ENCODE results near the gene RAMAC. TPM values are rescaled to one million over a fixed set of nuclear protein-coding genes. Genes with fewer than 3 reads are reported as not detected.

RAMAC gene
- total and polyA plus RNA-seq, 8 donors: 1.2 to 84.0 (median 23.9) TPM

DNA sequence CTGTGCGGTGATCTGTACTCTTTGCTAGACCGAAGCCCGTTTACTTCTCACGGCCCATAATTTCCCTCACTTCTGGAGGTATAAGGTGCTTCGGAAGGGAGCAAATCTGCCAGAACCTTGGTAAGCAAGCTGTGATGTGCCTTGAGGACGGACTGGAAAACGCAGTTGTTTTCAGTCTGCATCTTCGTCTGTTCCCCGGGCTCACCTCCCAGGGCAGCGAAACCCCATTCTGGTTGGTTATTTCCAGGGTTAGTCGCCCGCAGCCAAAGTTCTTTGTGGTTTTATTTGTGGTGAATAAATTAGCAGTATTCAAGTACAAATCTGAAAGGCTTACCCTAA, 401 bp downstream of the RAMAC start:
- Histone ChIP-seq H3K4me1 (peaks cover 14 to 30% (median 24%) of the 10 kb centered on the region in 4 donors), H3K27ac (peak overlapping the region; percentile 66 to 87 (median 84)), H3K36me3 (peaks cover 12 to 32% (median 29%) of the 10 kb centered on the region in 4 donors), H3K9me3 (no peaks in the 10 kb centered on the region), H3K27me3 (no peaks in the 10 kb centered on the region), H3K4me3 (peak overlapping the region; percentile 75 to 92 (median 82))
- no peak for DNase-seq
- intact Hi-C loops (cut with DNase I; ENCODE audit: low total_unique reads): no loop called here
- no peak for TF ChIP-seq POLR2A (IDR thresholded peaks at IDR 0.05)
- TF ChIP-seq POLR2AphosphoS5 (IDR thresholded peaks at IDR 0.05): no peak
- TF ChIP-seq EP300 (IDR thresholded peaks at IDR 0.05): no peak
- TF ChIP-seq, protein P1, sequence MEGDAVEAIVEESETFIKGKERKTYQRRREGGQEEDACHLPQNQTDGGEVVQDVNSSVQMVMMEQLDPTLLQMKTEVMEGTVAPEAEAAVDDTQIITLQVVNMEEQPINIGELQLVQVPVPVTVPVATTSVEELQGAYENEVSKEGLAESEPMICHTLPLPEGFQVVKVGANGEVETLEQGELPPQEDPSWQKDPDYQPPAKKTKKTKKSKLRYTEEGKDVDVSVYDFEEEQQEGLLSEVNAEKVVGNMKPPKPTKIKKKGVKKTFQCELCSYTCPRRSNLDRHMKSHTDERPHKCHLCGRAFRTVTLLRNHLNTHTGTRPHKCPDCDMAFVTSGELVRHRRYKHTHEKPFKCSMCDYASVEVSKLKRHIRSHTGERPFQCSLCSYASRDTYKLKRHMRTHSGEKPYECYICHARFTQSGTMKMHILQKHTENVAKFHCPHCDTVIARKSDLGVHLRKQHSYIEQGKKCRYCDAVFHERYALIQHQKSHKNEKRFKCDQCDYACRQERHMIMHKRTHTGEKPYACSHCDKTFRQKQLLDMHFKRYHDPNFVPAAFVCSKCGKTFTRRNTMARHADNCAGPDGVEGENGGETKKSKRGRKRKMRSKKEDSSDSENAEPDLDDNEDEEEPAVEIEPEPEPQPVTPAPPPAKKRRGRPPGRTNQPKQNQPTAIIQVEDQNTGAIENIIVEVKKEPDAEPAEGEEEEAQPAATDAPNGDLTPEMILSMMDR (IDR thresholded peaks at IDR 0.05): no peak
- 0 to 1% (median 0%) methylated on average over 12 of the region's 12 CpGs for WGBS, 5 donors

DNA sequence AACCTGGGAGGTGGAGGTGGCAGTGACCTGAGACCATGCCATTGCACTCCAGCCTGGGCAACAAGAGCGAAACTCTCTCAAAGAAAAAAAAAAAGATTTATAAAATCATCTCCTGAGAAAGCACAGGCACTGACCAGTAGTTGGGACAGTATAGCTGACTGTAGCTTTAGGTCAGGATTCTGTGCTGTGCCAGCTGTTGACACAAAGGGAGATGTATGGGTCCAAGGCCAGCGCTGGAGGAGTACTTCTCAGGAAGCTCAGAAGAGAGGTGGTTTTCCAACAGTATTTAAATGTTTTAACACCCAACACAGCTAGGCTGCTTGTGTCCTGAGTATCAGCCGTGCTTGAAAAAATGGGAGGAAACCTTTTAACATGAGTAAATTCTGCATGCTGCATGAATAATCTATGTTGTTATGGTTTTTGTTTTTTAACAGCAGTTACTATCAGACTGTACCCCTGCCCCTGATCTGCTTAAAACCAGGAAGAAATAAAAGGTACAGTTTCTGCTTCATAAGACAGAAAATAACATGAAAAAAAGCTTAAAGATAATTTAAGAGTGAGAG, 6.5 kb downstream of the RAMAC start:
- Histone ChIP-seq H3K27ac (no peak overlapping the region), H3K9me3 (no peaks in the 10 kb centered on the region), H3K27me3 (no peaks in the 10 kb centered on the region), H3K4me1 (peaks cover 0 to 11% (median 6%) of the 10 kb centered on the region in 4 donors), H3K4me3 (no peak overlapping the region), H3K36me3 (peaks cover 17 to 38% (median 35%) of the 10 kb centered on the region in 4 donors)
- intact Hi-C loops (cut with DNase I; ENCODE audit: low total_unique reads): no loop called here
- no peak for DNase-seq
- 87 to 92% (median 90%) methylated on average over 3 of the region's 3 CpGs for WGBS, 5 donors
- TF ChIP-seq POLR2AphosphoS5 (IDR thresholded peaks at IDR 0.05) (no peak), EP300 (IDR thresholded peaks at IDR 0.05) (no peak), POLR2A (IDR thresholded peaks at IDR 0.05) (no peak)
- TF ChIP-seq, protein P1 (IDR thresholded peaks at IDR 0.05): no peak

DNA sequence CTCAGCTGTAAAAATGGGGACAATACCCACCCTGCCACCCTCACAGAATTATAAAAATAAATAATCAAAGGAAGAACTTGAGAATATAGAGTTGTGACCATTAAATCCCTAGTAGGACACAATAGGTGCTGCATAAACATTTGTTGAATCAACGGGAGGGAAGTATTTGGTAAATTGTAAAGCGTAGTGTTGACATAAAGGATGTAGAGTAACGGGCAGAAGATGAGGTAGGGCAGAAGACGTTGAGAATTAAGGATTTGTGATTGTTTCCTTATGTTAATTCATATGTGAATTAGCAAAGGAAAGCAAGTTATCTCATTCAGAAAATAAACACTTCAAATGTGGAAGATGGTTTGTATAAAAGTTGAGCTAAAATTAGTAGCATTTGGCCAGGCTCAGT, 7.1 kb downstream of the RAMAC start:
- H3K4me3 ChIP-seq: no peak overlapping the region
- H3K27ac ChIP-seq: no peak overlapping the region
- no peaks in the 10 kb centered on the region for H3K27me3 ChIP-seq
- peaks cover 0 to 5% (median 1%) of the 10 kb centered on the region in 4 donors for H3K4me1 ChIP-seq
- WGBS, 5 donors: 45 to 57% (median 56%) methylated on average over 4 of the region's 4 CpGs
- DNase-seq: no peak
- TF ChIP-seq, protein P1 (IDR thresholded peaks at IDR 0.05): no peak
- TF ChIP-seq POLR2AphosphoS5 (IDR thresholded peaks at IDR 0.05) (no peak), POLR2A (IDR thresholded peaks at IDR 0.05) (no peak)
- peaks cover 15 to 33% (median 33%) of the 10 kb centered on the region in 4 donors for H3K36me3 ChIP-seq
- no peaks in the 10 kb centered on the region for H3K9me3 ChIP-seq
- intact Hi-C loops (cut with DNase I; ENCODE audit: low total_unique reads): no loop called here

DNA sequence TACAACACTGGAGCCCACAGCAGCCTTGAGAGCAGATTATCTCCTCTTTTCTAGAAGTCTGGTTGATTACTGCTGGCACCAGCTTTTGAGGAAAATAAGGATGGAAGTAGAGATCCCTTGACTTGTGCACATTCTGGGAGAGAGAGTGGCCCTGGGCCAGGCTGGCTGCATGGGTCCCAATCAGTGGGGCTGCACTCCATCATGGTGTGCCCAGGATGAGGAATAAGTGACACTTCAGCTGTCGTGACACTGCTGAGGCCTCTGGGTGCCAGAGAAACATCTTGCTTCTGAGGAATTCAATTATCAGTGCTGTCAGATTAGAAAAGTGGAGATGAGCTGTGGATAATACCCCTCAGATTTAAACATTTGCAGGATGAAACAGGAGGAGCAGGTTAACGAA, 9.1 kb downstream of the RAMAC start:
- TF ChIP-seq, protein P1 (IDR thresholded peaks at IDR 0.05): no peak
- TF ChIP-seq POLR2AphosphoS5 (IDR thresholded peaks at IDR 0.05) (no peak), POLR2A (IDR thresholded peaks at IDR 0.05) (no peak), EP300 (IDR thresholded peaks at IDR 0.05) (no peak)
- intact Hi-C loops (cut with DNase I; ENCODE audit: low total_unique reads): no loop called here
- 73 to 97% (median 90%) methylated on average over 2 of the region's 2 CpGs for WGBS, 5 donors

More for the DNA sequence above, 9.1 kb downstream of the RAMAC start:
- H3K27me3 ChIP-seq: no peaks in the 10 kb centered on the region
- H3K27ac ChIP-seq: no peak overlapping the region
- no peaks in the 10 kb centered on the region for H3K9me3 ChIP-seq
- H3K36me3 ChIP-seq: peaks cover 12 to 17% (median 16%) of the 10 kb centered on the region in 4 donors
- no peak for DNase-seq
- no peak overlapping the region for H3K4me3 ChIP-seq
- peaks cover 7 to 9% (median 8%) of the 10 kb centered on the region in 4 donors for H3K4me1 ChIP-seq
